ENCODE measurements around the gene CPTP.

The CPTP gene

GRCh38 chr1:1349256-1350012 is 24.8 kb downstream of the CPTP start, which contains the start of gene DVL1:
Gene DVL1, minus strand, starts transcription at chr1:1349418. Its CDS starts 353 bp downstream, at chr1:1349065.
- H3K4me1 ChIP-seq (ENCODE audit: control insufficient read depth in 2 of 2, insufficient read depth in 2 of 2, low read length in 2 of 2), result peaks cover 28 to 38% of the 10 kb centered on the region in 2 donors
- peak within 1 kb of the TSS; percentile 83 to 90 for H3K9ac ChIP-seq (ENCODE audit: low read depth in 1 of 2, low read length in 2 of 2)

GRCh38 chr1:1351511-1352427 is 27.2 kb downstream of the CPTP start:
- Histone ChIP-seq H3K4me1 (ENCODE audit: control insufficient read depth in 2 of 2, insufficient read depth in 2 of 2, low read length in 2 of 2) (peaks cover 16 to 17% of the 10 kb centered on the region in 2 donors), H3K9ac (ENCODE audit: low read depth in 1 of 2, low read length in 2 of 2) (no peak overlapping the region), H3K27ac (ENCODE audit: low read depth in 2 of 2, low read length in 2 of 2) (peak overlapping the region in 1 of 2 donors; percentile 38), H3K4me3 (ENCODE audit: low read length in 2 of 2) (no peak overlapping the region), H3K36me3 (ENCODE audit: control insufficient read depth in 2 of 2, insufficient read depth in 2 of 2, low read length in 2 of 2) (peaks cover 0 to 3% of the 10 kb centered on the region in 2 donors), H3K27me3 (ENCODE audit: control insufficient read depth in 2 of 2, insufficient read depth in 2 of 2, low read length in 2 of 2) (peaks cover 6 to 13% of the 10 kb centered on the region in 2 donors), H3K9me3 (ENCODE audit: control insufficient read depth in 2 of 2, low read length in 2 of 2) (no peaks in the 10 kb centered on the region)

More at GRCh38 chr1:1349256-1350012, 24.8 kb downstream of the CPTP start, which contains the start of gene DVL1:
- H3K36me3 ChIP-seq (ENCODE audit: control insufficient read depth in 2 of 2, insufficient read depth in 2 of 2, low read length in 2 of 2), result peaks cover 0 to 3% of the 10 kb centered on the region in 2 donors
- peaks cover 4 to 11% of the 10 kb centered on the region in 2 donors for H3K27me3 ChIP-seq (ENCODE audit: control insufficient read depth in 2 of 2, insufficient read depth in 2 of 2, low read length in 2 of 2)
- no peaks in the 10 kb centered on the region for H3K9me3 ChIP-seq (ENCODE audit: control insufficient read depth in 2 of 2, low read length in 2 of 2)
- H3K27ac ChIP-seq (ENCODE audit: low read depth in 2 of 2, low read length in 2 of 2), result peak within 1 kb of the TSS; percentile 88 to 92
- peak within 1 kb of the TSS; percentile 68 to 82 for H3K4me3 ChIP-seq (ENCODE audit: low read length in 2 of 2)

GRCh38 chr1:1352786-1353388 is 28.3 kb downstream of the CPTP start:
- Histone ChIP-seq H3K4me3 (ENCODE audit: low read length in 2 of 2) (no peak overlapping the region), H3K27ac (ENCODE audit: low read depth in 2 of 2, low read length in 2 of 2) (no peak overlapping the region), H3K4me1 (ENCODE audit: control insufficient read depth in 2 of 2, insufficient read depth in 2 of 2, low read length in 2 of 2) (peaks cover 5 to 6% of the 10 kb centered on the region in 2 donors), H3K36me3 (ENCODE audit: control insufficient read depth in 2 of 2, insufficient read depth in 2 of 2, low read length in 2 of 2) (peaks cover 0 to 3% of the 10 kb centered on the region in 2 donors), H3K9me3 (ENCODE audit: control insufficient read depth in 2 of 2, low read length in 2 of 2) (no peaks in the 10 kb centered on the region), H3K27me3 (ENCODE audit: control insufficient read depth in 2 of 2, insufficient read depth in 2 of 2, low read length in 2 of 2) (peaks cover 9 to 15% of the 10 kb centered on the region in 2 donors), H3K9ac (ENCODE audit: low read depth in 1 of 2, low read length in 2 of 2) (no peak overlapping the region)

DNA sequence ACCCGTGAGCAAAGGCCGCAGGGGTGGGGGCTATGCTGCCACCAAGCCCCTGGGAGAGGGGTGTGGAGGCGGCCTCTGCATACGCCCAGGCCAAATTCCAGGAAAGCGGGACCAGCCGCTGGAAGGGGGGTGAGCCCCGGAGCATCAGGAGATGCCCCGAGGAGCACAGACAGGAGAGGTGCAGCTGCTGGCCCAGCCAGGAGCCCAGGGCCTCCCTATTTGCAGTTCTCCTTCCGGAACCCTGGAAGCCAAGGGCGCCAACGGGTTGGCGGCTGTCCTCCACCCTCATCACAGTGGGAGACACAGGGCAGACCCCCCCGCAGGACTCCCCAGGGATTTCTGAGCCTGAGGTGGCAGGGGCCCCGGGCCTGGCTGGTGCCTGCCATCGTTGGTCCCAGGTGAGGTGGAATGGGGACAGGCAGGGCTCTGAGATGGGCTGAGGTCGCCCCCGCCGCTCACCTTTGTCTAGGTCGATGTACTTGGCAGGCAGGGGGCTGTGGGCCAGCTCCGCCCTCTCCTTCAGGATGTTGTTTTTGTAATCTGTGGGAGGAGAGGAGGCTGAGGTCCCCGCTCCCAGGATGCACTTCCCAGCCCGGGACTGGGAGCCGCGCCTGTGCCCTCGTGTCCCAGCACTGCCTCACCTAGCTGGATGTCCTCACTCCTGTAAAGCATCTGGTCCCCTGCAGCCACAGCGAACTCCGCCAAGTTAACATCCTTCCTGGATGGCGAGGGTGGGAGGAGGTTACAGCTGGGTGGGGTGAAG is 29.0 kb downstream of the CPTP start:
- peaks cover 0 to under 1% of the 10 kb centered on the region in 2 donors for H3K4me1 ChIP-seq (ENCODE audit: control insufficient read depth in 2 of 2, insufficient read depth in 2 of 2, low read length in 2 of 2)
- H3K9ac ChIP-seq (ENCODE audit: low read depth in 1 of 2, low read length in 2 of 2), result no peak overlapping the region
- peaks cover 11 to 20% of the 10 kb centered on the region in 2 donors for H3K27me3 ChIP-seq (ENCODE audit: control insufficient read depth in 2 of 2, insufficient read depth in 2 of 2, low read length in 2 of 2)

GRCh38 chr1:1354271-1355247 is 30.0 kb downstream of the CPTP start:
- peaks cover 18 to 22% of the 10 kb centered on the region in 2 donors for H3K27me3 ChIP-seq (ENCODE audit: control insufficient read depth in 2 of 2, insufficient read depth in 2 of 2, low read length in 2 of 2)

More for the DNA sequence above, 29.0 kb downstream of the CPTP start:
- no peaks in the 10 kb centered on the region for H3K9me3 ChIP-seq (ENCODE audit: control insufficient read depth in 2 of 2, low read length in 2 of 2)
- no peak overlapping the region for H3K27ac ChIP-seq (ENCODE audit: low read depth in 2 of 2, low read length in 2 of 2)
- no peak overlapping the region for H3K4me3 ChIP-seq (ENCODE audit: low read length in 2 of 2)
- H3K36me3 ChIP-seq (ENCODE audit: control insufficient read depth in 2 of 2, insufficient read depth in 2 of 2, low read length in 2 of 2), result peaks cover 0 to 3% of the 10 kb centered on the region in 2 donors

DNA sequence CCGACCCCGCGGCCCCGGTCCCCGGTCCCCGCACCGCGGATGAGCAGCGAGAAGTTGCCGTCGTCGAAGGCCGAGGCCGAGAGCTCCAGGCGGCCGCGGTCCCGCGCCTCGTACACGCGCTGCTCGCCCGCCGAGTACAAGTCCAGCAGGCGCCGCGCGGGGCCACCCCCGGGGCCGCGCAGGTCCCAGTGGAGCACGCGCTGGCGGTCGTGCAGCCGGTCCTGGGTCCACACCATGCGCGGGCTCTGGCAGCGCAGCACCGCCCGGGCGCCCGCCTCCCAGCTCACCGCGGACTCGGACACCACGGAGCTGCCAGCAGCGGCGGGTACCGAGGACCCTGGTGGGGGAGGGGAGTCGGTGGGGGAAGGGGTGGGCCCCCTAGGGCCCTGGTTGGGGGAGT is 30.8 kb downstream of the CPTP start:
- Histone ChIP-seq H3K4me1 (ENCODE audit: control insufficient read depth in 2 of 2, insufficient read depth in 2 of 2, low read length in 2 of 2) (peaks cover 2 to 4% of the 10 kb centered on the region in 2 donors), H3K27me3 (ENCODE audit: control insufficient read depth in 2 of 2, insufficient read depth in 2 of 2, low read length in 2 of 2) (peaks cover 18 to 22% of the 10 kb centered on the region in 2 donors), H3K9ac (ENCODE audit: low read depth in 1 of 2, low read length in 2 of 2) (no peak overlapping the region), H3K27ac (ENCODE audit: low read depth in 2 of 2, low read length in 2 of 2) (no peak overlapping the region), H3K9me3 (ENCODE audit: control insufficient read depth in 2 of 2, low read length in 2 of 2) (no peaks in the 10 kb centered on the region), H3K36me3 (ENCODE audit: control insufficient read depth in 2 of 2, insufficient read depth in 2 of 2, low read length in 2 of 2) (peaks cover 0 to 3% of the 10 kb centered on the region in 2 donors), H3K4me3 (ENCODE audit: low read length in 2 of 2) (no peak overlapping the region)

More at GRCh38 chr1:1354271-1355247, 30.0 kb downstream of the CPTP start:
- Histone ChIP-seq H3K27ac (ENCODE audit: low read depth in 2 of 2, low read length in 2 of 2) (no peak overlapping the region), H3K9ac (ENCODE audit: low read depth in 1 of 2, low read length in 2 of 2) (no peak overlapping the region), H3K36me3 (ENCODE audit: control insufficient read depth in 2 of 2, insufficient read depth in 2 of 2, low read length in 2 of 2) (peaks cover 0 to 3% of the 10 kb centered on the region in 2 donors), H3K9me3 (ENCODE audit: control insufficient read depth in 2 of 2, low read length in 2 of 2) (no peaks in the 10 kb centered on the region), H3K4me3 (ENCODE audit: low read length in 2 of 2) (no peak overlapping the region), H3K4me1 (ENCODE audit: control insufficient read depth in 2 of 2, insufficient read depth in 2 of 2, low read length in 2 of 2) (peaks cover 2 to 4% of the 10 kb centered on the region in 2 donors)

- H3K27ac ChIP-seq (ENCODE audit: low read depth in 2 of 2, low read length in 2 of 2), result peak overlapping the region in 1 of 2 donors; percentile 82
- H3K4me1 ChIP-seq (ENCODE audit: control insufficient read depth in 2 of 2, insufficient read depth in 2 of 2, low read length in 2 of 2), result peaks cover 2 to 4% of the 10 kb centered on the region in 2 donors
- no peak overlapping the region for H3K9ac ChIP-seq (ENCODE audit: low read depth in 1 of 2, low read length in 2 of 2)
- H3K4me3 ChIP-seq (ENCODE audit: low read length in 2 of 2), result peak overlapping the region in 1 of 2 donors; percentile 65
- H3K27me3 ChIP-seq (ENCODE audit: control insufficient read depth in 2 of 2, insufficient read depth in 2 of 2, low read length in 2 of 2), result peaks cover 18 to 25% of the 10 kb centered on the region in 2 donors
- peaks cover 0 to 3% of the 10 kb centered on the region in 2 donors for H3K36me3 ChIP-seq (ENCODE audit: control insufficient read depth in 2 of 2, insufficient read depth in 2 of 2, low read length in 2 of 2)
- no peaks in the 10 kb centered on the region for H3K9me3 ChIP-seq (ENCODE audit: control insufficient read depth in 2 of 2, low read length in 2 of 2)
These were observed 31.7 kb downstream of the CPTP start for GRCh38 chr1:1356166-1356795.

DNA sequence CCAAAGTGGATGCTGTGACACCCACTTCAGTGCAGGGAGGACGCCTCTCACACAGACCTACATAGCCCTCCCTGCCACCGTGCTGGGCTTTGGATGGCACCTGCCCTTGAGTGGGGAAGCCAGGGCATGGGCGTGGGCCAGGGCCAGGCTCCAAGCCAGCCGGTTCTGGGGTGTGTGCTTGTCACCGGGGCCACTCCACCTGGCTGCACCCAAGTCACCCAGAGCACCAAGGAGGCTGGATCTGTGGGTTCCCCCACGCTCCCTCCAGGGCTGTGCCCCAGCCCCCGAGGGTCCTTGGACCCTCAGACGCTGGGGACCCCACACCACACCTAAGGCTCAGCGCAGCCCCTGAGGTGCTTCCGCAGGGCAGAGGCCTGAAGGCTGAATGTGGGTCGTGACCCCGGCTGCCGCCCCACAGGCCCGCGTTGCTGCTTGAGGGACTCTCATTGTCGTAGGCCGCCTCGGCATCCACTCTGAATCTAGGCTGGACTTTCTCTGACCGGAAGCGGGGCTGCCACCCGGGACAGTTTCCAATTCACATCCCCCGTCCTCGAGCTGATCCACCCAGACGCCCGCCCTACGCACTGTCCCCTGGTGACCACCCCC is 32.3 kb downstream of the CPTP start:
- H3K36me3 ChIP-seq (ENCODE audit: control insufficient read depth in 2 of 2, insufficient read depth in 2 of 2, low read length in 2 of 2), result peaks cover 0 to 3% of the 10 kb centered on the region in 2 donors
- no peaks in the 10 kb centered on the region for H3K9me3 ChIP-seq (ENCODE audit: control insufficient read depth in 2 of 2, low read length in 2 of 2)
- peaks cover 18 to 25% of the 10 kb centered on the region in 2 donors for H3K27me3 ChIP-seq (ENCODE audit: control insufficient read depth in 2 of 2, insufficient read depth in 2 of 2, low read length in 2 of 2)
- peaks cover 2 to 4% of the 10 kb centered on the region in 2 donors for H3K4me1 ChIP-seq (ENCODE audit: control insufficient read depth in 2 of 2, insufficient read depth in 2 of 2, low read length in 2 of 2)
- H3K27ac ChIP-seq (ENCODE audit: low read depth in 2 of 2, low read length in 2 of 2), result peak overlapping the region; percentile 79 to 82
- peak overlapping the region in 1 of 2 donors; percentile 26 for H3K9ac ChIP-seq (ENCODE audit: low read depth in 1 of 2, low read length in 2 of 2)
- peak overlapping the region; percentile 27 to 65 for H3K4me3 ChIP-seq (ENCODE audit: low read length in 2 of 2)

Data from mucosa of rectum (tissue), 2 donors.